MCF 10A (cell line): Measurements from ENCODE around the gene NHERF1. TPM values are rescaled to one million over a fixed set of nuclear protein-coding genes. Genes with fewer than 3 reads are reported as not detected.

Experiments used
- BruUV-seq: library from RNA; stranded (reverse); fragments of 400-500 nt; replicated peaks from 2 replicates; lab custom pipeline; 2021; lab: Mats Ljungman, UMichigan
- CTCF ChIA-PET: fragments of 300-600 bp; sonication (Branson Sonifier 250); formaldehyde crosslinking; extraction: SDS; loops from one replicate; lab custom pipeline; 2021; ENCODE audit warnings: antibody characterized with exemption, inconsistent platforms; lab: Yijun Ruan, JAX
- POLR2A ChIA-PET: fragments of 300-600, 350-650 bp; sonication (Branson Sonifier 250); formaldehyde crosslinking; extraction: SDS; loops from one replicate; lab custom pipeline; 2020; ENCODE audit warnings: antibody characterized with exemption, inconsistent platforms; lab: Yijun Ruan, JAX
- DNase-seq: peaks from one replicate; pipeline ENCODE4 v3.0.0-alpha.2; 2018; ENCODE audit not compliant: unreplicated experiment
- H3K27ac Mint-ChIP-seq: one replicate; pipeline ENCODE4 v1.8.0; 2022; ENCODE audit warnings: mild to moderate bottlenecking, low read depth, mixed read lengths; ENCODE audit not compliant: unreplicated experiment
- H3K27me3 Mint-ChIP-seq: one replicate; pipeline ENCODE4 v1.8.0; 2022; ENCODE audit warnings: mixed read lengths; ENCODE audit not compliant: insufficient read depth, unreplicated experiment
- H3K36me3 Mint-ChIP-seq: one replicate; pipeline ENCODE4 v1.8.0; 2022; ENCODE audit warnings: mild to moderate bottlenecking, moderate library complexity, mixed read lengths; ENCODE audit not compliant: insufficient read depth, unreplicated experiment
- H3K4me1 Mint-ChIP-seq: one replicate; pipeline ENCODE4 v1.8.0; 2022; ENCODE audit warnings: mixed read lengths; ENCODE audit not compliant: insufficient read depth, unreplicated experiment
- H3K4me3 Mint-ChIP-seq: one replicate; pipeline ENCODE4 v1.8.0; 2022; ENCODE audit warnings: mild to moderate bottlenecking, moderate library complexity, mixed read lengths; ENCODE audit not compliant: unreplicated experiment
- H3K9me3 Mint-ChIP-seq: one replicate; pipeline ENCODE4 v1.8.0; 2022; ENCODE audit warnings: mixed read lengths; ENCODE audit not compliant: unreplicated experiment
- intact Hi-C: fragments of 100-400 bp; cut with micrococcal nuclease; formaldehyde crosslinking; loops from 2 replicates; pipeline ENCODE4 v1.14.1; 2022
- total RNA-seq: library from RNA; stranded (reverse); gene quantifications from 2 replicates; pipeline ENCODE4 v1.2.3, GENCODE V29; 2022
- TF ChIP-seq, protein P1 (sequence below): fragments of 200-600 bp; IDR thresholded peaks from one replicate; pipeline ENCODE4 v1.8.0; 2022; ENCODE audit warnings: antibody characterized with exemption, mild to moderate bottlenecking; ENCODE audit not compliant: unreplicated experiment

Gene NHERF1
- total RNA-seq, 1 experiment from 2014 or later, result 25.3 TPM

DNA sequence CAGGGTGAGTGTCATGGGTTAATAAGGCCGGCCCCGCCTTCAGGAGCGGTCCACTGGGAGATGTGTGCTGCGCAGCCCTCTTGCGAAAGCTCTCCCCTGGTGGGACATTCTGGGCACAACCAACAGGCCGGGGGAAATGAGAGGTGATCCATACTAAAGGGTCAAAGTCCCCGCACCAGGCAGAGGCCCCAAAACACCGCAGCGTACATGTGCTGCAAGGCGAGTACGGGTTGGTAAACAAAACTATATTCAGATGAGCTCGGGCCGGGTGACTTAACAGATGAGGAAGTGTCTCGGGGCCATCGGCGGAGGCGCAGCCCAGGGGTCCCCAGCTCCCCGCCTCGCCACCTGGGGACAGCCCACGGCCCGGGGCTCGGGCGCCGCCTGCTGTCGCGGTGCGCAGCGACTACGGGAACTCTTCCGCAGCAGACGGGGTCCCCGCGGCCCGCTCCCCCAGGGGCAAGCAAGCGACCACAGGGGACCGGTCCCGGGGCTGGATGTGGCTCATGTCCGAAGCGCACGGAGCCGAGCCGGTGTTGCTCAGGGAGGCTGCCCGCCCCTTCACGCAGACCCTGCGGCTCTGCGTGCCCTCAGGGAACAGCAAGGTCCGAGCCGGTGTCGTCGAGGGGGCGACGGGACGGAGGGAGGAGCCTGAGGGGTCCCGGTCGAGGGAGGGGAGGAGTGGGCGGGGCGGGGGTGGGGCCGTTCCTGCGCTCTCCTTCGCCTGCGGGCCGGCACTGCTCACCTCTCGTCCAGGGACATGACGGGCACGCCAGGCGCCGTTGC, 11.7 kb upstream of the NHERF1 start, which contains the start of gene RAB37:
Gene RAB37 (plus strand): TSS at position 744 of the 786 bp plus-strand sequence. CDS start 17 bp downstream, at position 761.
- CTCF ChIA-PET, result interaction anchor here (0.6 to 1.2 kb wide), 3 partner anchors 9 to 86 kb away, joined by 3 to 6 read pairs (median 4); no protein-coding TSS in a partner anchor
- intact Hi-C loops, result loop anchor here (1.0 kb wide), 1 partner anchor 79 kb away; no protein-coding TSS in a partner anchor
- H3K4me1 Mint-ChIP-seq, result no peaks in the 10 kb centered on the region
- no peaks in the 10 kb centered on the region for H3K9me3 Mint-ChIP-seq
- DNase-seq, result no peak
- peaks cover 24% of the 10 kb centered on the region for H3K27me3 Mint-ChIP-seq
- H3K36me3 Mint-ChIP-seq, result no peaks in the 10 kb centered on the region
- no peak within 1 kb of the TSS for H3K27ac Mint-ChIP-seq
- BruUV-seq, result no TSS peak
- H3K4me3 Mint-ChIP-seq, result no peak within 1 kb of the TSS
- POLR2A ChIA-PET, result no interaction called here
- TF ChIP-seq, protein P1, sequence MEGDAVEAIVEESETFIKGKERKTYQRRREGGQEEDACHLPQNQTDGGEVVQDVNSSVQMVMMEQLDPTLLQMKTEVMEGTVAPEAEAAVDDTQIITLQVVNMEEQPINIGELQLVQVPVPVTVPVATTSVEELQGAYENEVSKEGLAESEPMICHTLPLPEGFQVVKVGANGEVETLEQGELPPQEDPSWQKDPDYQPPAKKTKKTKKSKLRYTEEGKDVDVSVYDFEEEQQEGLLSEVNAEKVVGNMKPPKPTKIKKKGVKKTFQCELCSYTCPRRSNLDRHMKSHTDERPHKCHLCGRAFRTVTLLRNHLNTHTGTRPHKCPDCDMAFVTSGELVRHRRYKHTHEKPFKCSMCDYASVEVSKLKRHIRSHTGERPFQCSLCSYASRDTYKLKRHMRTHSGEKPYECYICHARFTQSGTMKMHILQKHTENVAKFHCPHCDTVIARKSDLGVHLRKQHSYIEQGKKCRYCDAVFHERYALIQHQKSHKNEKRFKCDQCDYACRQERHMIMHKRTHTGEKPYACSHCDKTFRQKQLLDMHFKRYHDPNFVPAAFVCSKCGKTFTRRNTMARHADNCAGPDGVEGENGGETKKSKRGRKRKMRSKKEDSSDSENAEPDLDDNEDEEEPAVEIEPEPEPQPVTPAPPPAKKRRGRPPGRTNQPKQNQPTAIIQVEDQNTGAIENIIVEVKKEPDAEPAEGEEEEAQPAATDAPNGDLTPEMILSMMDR, result no peak

DNA sequence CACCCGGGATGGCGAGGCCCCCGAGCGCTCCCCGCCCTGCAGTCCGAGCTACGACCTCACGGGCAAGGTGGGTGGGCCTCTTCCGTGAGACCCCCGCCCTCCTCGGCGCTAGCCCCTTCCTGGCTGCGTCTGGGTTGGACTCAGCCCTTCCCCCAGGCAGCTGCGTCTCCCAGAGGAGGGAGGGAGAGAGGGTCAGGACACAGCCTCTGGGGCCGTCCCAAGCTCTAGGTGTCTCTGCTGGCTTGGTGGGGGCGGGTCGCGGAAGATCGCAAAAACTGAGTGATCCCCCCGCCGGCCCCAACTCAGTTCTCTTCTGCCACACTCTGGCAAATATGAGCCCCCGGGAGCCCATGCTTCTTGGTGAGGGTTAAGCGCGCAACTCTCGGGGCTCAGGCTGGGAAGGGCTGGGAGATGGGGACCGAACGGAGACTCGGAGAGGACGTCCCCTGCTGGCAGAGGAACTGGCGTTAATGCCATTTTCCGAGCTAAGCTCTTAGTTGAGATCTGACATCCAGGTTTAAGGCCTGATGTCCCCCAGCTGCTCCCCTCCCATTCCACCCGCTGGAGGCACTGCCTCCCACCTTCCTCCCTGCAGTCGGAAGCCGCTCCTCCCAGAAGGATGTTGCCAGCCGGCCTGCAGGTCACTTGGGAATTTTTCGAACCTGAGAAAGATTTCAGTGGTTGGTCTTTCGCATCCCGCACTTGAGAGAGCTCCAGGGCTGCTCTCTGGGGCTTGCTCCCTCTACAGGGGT, 11.0 kb upstream of the NHERF1 start:
- DNase-seq, result no peak
- no peak overlapping the region for H3K27ac Mint-ChIP-seq
- H3K4me1 Mint-ChIP-seq, result no peaks in the 10 kb centered on the region
- TF ChIP-seq, protein P1, result peak; percentile 28
- H3K9me3 Mint-ChIP-seq, result no peaks in the 10 kb centered on the region
- intact Hi-C loops, result loop anchor here (1.0 kb wide), 1 partner anchor 80 kb away; no protein-coding TSS in a partner anchor
- no peak overlapping the region for H3K4me3 Mint-ChIP-seq
- ChIA-PET POLR2A (no interaction called here), CTCF (interaction anchor here (0.6 to 1.2 kb wide), 4 partner anchors 54 to 220 kb away, joined by 3 to 4 read pairs (median 4); no protein-coding TSS in a partner anchor)
- no TSS peak for BruUV-seq
- H3K27me3 Mint-ChIP-seq, result peaks cover 24% of the 10 kb centered on the region
- H3K36me3 Mint-ChIP-seq, result no peaks in the 10 kb centered on the region

DNA sequence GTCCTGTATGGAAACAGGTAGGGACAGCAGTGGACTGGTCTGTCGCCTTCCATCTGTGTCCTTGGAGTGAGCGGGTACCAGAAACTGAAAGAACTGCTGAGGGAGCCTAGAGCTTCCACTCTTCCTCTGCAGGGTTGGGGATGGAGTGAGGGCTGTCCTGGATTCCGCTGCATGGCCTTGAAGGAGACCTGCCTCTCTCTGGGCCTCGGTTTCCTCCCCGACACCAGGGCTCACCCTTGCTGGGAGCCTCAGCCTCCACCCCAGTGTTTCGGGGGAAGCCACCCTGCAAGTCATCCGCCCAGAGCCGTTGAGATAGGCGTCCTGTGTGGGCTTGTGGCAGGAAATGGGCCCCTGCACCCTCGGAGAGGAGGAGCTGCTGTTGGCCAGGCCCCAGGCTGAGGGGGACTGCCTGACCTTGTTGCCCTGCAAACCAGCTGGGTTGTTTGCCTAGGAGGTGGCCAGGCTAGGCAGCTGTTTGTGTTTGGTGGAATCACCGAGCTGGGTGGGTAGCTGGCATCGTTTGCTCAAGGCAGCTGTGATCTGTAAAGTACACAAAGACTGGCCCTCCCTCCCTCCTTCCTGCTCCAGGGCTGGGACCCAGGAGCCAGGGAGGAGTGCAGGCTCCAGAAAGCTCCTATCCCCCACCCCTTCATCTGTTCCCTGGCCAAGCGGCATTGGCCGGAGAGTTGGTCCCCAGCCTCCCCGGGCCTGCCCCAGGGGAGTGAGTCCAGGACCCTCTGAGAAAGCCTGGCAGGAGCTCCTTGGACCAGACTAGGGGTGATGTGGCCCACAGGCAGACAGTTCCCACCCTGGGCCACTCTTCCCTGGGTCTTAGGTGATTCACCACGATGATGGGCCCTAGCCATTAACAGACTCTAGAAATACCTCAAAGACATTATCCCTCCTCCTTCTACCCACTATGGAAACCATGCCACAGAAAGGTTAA, 10.1 kb upstream of the NHERF1 start:
- Mint-ChIP-seq H3K36me3 (no peaks in the 10 kb centered on the region), H3K4me3 (no peak overlapping the region), H3K9me3 (no peaks in the 10 kb centered on the region), H3K4me1 (no peaks in the 10 kb centered on the region), H3K27me3 (peaks cover 24% of the 10 kb centered on the region), H3K27ac (no peak overlapping the region)
- BruUV-seq, result no TSS peak
- ChIA-PET CTCF (interaction anchor here (0.5 to 1.2 kb wide), 5 partner anchors 33 to 280 kb away, joined by 3 to 6 read pairs (median 3); no protein-coding TSS in a partner anchor), POLR2A (no interaction called here)
- TF ChIP-seq, protein P1, result no peak
- DNase-seq, result no peak
- intact Hi-C loops, result no loop called here
